BE2C (cell line): Measurements from ENCODE around the gene CACNA1A.

Experiments used
- DNase-seq: peaks from one replicate; pipeline ENCODE4 v3.0.0-alpha.2; 2020
- H3K27me3 ChIP-seq: fragments of 250-450 bp; sonication (Bioruptor Pico); 2 replicates; pipeline ENCODE4 v1.5.1; 2020; ENCODE audit warnings: mild to moderate bottlenecking
- H3K36me3 ChIP-seq: fragments of 250-450 bp; sonication (Bioruptor Pico); 2 replicates; pipeline ENCODE4 v1.5.1; 2020; ENCODE audit warnings: mild to moderate bottlenecking
- H3K4me1 ChIP-seq: fragments of 250-450 bp; sonication (Bioruptor Pico); 2 replicates; pipeline ENCODE4 v1.5.1; 2020
- H3K4me3 ChIP-seq: 2 replicates; pipeline ENCODE4 v1.5.1; 2011; ENCODE audit warnings: low read depth, low read length
- H3K9me3 ChIP-seq: fragments of 250-450 bp; sonication (Bioruptor Pico); 2 replicates; pipeline ENCODE4 v1.5.1; 2020
- CTCF ChIP-seq: IDR thresholded peaks from 2 replicates; pipeline ENCODE4 v1.5.1; 2012; ENCODE audit warnings: mild to moderate bottlenecking, low read depth, low read length

CACNA1A gene

GRCh38 chr19:13225085-13225484 lies 281.2 kb downstream of the CACNA1A start:
- H3K4me3 ChIP-seq: no peak overlapping the region
- H3K36me3 ChIP-seq: no peaks in the 10 kb centered on the region
- no peaks in the 10 kb centered on the region for H3K4me1 ChIP-seq
- peaks cover 22% of the 10 kb centered on the region for H3K27me3 ChIP-seq
- no peak for TF ChIP-seq CTCF
- DNase-seq: no peak
- H3K9me3 ChIP-seq: no peaks in the 10 kb centered on the region

GRCh38 chr19:13220847-13221246 lies 285.4 kb downstream of the CACNA1A start:
- DNase-seq: no peak
- no peaks in the 10 kb centered on the region for H3K9me3 ChIP-seq

GRCh38 chr19:13215572-13216380 lies 290.5 kb downstream of the CACNA1A start:
- no peaks in the 10 kb centered on the region for H3K27me3 ChIP-seq

More at GRCh38 chr19:13220847-13221246, 285.4 kb downstream of the CACNA1A start:
- H3K4me1 ChIP-seq: no peaks in the 10 kb centered on the region
- H3K4me3 ChIP-seq: no peak overlapping the region
- no peaks in the 10 kb centered on the region for H3K36me3 ChIP-seq
- peaks cover 6% of the 10 kb centered on the region; the same call in 1 of the 2 replicates for H3K27me3 ChIP-seq
- no peak for TF ChIP-seq CTCF

DNA sequence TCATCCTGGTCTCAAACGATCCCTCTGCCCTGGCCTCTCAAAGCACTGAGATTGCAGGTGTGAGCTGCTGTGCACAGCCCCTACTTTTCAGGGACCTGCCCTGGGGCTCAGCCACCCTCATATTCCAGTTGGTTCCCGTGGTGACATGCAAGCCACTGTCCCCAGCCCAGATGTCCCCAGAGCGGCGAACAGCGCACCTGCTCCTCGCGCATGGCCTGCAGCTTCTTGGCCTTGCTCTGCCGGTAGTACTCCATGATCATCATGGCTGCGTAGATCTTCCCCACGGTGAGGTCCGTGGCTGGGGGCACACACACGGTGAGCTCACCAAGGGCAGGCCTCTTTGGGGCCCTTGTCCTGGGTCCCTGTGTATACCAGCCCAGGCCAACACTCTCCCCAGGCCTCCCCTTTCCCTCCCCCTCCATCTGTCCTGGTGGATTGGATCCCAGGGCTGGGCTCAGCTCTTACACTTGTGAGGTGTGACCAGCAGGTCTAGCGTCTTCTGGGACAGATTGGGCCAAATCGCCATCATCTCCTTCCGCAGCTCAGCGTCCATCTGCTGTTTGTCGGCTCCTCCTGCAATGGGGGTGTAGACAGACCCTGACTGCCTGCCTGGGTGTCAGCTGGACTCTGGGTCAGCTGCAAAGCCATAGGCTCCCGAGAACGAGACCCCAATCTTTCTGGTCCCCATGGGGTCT lies 292.1 kb downstream of the CACNA1A start:
- no peak for DNase-seq
- H3K9me3 ChIP-seq: no peaks in the 10 kb centered on the region
- TF ChIP-seq CTCF: no peak
- no peaks in the 10 kb centered on the region for H3K36me3 ChIP-seq
- no peak overlapping the region for H3K4me3 ChIP-seq
- no peaks in the 10 kb centered on the region for H3K4me1 ChIP-seq
- H3K27me3 ChIP-seq: no peaks in the 10 kb centered on the region

More at GRCh38 chr19:13215572-13216380, 290.5 kb downstream of the CACNA1A start:
- Histone ChIP-seq H3K9me3 (no peaks in the 10 kb centered on the region), H3K4me1 (no peaks in the 10 kb centered on the region), H3K4me3 (no peak overlapping the region), H3K36me3 (no peaks in the 10 kb centered on the region)
- no peak for DNase-seq
- no peak for TF ChIP-seq CTCF

- TF ChIP-seq CTCF: peak; percentile 73
- Histone ChIP-seq H3K4me1 (no peaks in the 10 kb centered on the region), H3K4me3 (no peak overlapping the region), H3K27me3 (no peaks in the 10 kb centered on the region), H3K9me3 (no peaks in the 10 kb centered on the region), H3K36me3 (no peaks in the 10 kb centered on the region)
- DNase-seq: peak; percentile 75
These were observed 293.4 kb downstream of the CACNA1A start for GRCh38 chr19:13212759-13213330.
